Ovary (tissue), 9 donors: Measurements from ENCODE around the gene SPOPL. TPM values are rescaled to one million over a fixed set of nuclear protein-coding genes. Genes with fewer than 3 reads are reported as not detected.

Experiments used
- DNase-seq, 5 donors: peaks; one replicate each; pipeline ENCODE4 v3.0.0-alpha.2; 2019 to 2020
- H3K27ac ChIP-seq, 2 donors: fragments of 200-600 bp; one replicate each; pipeline versions ENCODE4 v1.5.1 to v1.8.0; 2019 to 2022
- H3K27me3 ChIP-seq: fragments of 200-600 bp; one replicate; pipeline ENCODE4 v1.8.0; 2022
- H3K36me3 ChIP-seq: fragments of 200-600 bp; sonication (generic); one replicate; pipeline ENCODE4 v1.5.1; 2019
- H3K4me1 ChIP-seq: one replicate; pipeline ENCODE4 v1.8.1; 2013; ENCODE audit warnings: mild to moderate bottlenecking, moderate library complexity; ENCODE audit not compliant: insufficient read depth
- H3K4me3 ChIP-seq: fragments of 200-600 bp; sonication (generic); one replicate; pipeline ENCODE4 v1.5.1; 2017
- H3K9me3 ChIP-seq, 2 donors: fragments of 200-600 bp in 1 of 2; sonication (generic) in 1 of 2; one replicate each; pipeline versions ENCODE4 v1.5.1 to v1.8.1; 2013 to 2019; ENCODE audit warnings: mild to moderate bottlenecking in 1 of 2, moderate library complexity in 1 of 2
- EP300 ChIP-seq: sonication (generic); formaldehyde crosslinking; IDR thresholded peaks from one replicate; pipeline ENCODE4 v1.6.1; 2017; ENCODE audit warnings: antibody characterized with exemption
- POLR2A ChIP-seq: fragments of 450-650 bp; IDR thresholded peaks from one replicate; pipeline ENCODE4 v1.6.1; 2017; ENCODE audit warnings: antibody characterized with exemption, mild to moderate bottlenecking, moderate library complexity
- WGBS, 3 donors: extraction: QIAGEN DNeasy Blood & Tissue Kit in 1 of 3; methylation state at CpG; one replicate each; pipeline versions ENCODE4 v1.1.5 to v1.1.7; 2013 to 2017; 5-methylcytosine and 5-hydroxymethylcytosine counted together
- intact Hi-C, 4 donors: fragments of 100-400 bp; cut with DNase I; formaldehyde crosslinking; loops; one replicate each; pipeline versions ENCODE4 v1.11.0 to v1.15.1; 2022 to 2023
- polyA plus RNA-seq, 2 donors: library from polyadenylated mRNA; stranded (reverse); fragments of 200-250 nt in 1 of 2; fragments of 350-450 nt in 1 of 2; fragmentation: Illumina TruSeq in 1 of 2; extraction: RNeasy Lipid Tissue Mini Kit (QIAGEN cat#74804) in 1 of 2; gene quantifications; one replicate each; pipeline ENCODE4 v1.2.3, GENCODE V29; 2013 to 2014
- total RNA-seq, 7 donors: library from RNA; depleted of rRNA in 2 of 7; stranded (reverse); fragments of >200 nt in 2 of 7; fragmentation: NEBNext Ultra II Directional in 3 of 7; extraction: Animal tissue kit (Norgen Biotek cat#: 25700) in 3 of 7; gene quantifications; one replicate each; pipeline versions ENCODE4 v1.1.0 to v1.2.4, GENCODE V29; 2016 to 2023
- TF ChIP-seq, protein P1 (sequence below), 3 donors: fragments of 450-650 bp in 2 of 3; fragments of 200-600 bp in 1 of 3; IDR thresholded peaks; one replicate each; pipeline versions ENCODE4 v1.5.1 to v1.8.0; 2016 to 2022; ENCODE audit warnings: antibody characterized with exemption in 3 of 3, mild to moderate bottlenecking in 1 of 3
- donor health status: DM: no; HTN: no; CAD: no; lungs with moderate emphysema.
- donor health status: DM: no; HTN: no; CAD: no.
- donor health status: Bipolar disorder and iron deficiency.
- donor health status: DM: yes; HTN: yes; CAD: no.
- donor health status: DM: no; HTN: no; CAD: no.
- donor health status: DM: yes; HTN: yes; CAD: no.

The SPOPL gene
- total and polyA plus RNA-seq, 9 donors = 10.9 to 30.9 (median 23.6) TPM

DNA sequence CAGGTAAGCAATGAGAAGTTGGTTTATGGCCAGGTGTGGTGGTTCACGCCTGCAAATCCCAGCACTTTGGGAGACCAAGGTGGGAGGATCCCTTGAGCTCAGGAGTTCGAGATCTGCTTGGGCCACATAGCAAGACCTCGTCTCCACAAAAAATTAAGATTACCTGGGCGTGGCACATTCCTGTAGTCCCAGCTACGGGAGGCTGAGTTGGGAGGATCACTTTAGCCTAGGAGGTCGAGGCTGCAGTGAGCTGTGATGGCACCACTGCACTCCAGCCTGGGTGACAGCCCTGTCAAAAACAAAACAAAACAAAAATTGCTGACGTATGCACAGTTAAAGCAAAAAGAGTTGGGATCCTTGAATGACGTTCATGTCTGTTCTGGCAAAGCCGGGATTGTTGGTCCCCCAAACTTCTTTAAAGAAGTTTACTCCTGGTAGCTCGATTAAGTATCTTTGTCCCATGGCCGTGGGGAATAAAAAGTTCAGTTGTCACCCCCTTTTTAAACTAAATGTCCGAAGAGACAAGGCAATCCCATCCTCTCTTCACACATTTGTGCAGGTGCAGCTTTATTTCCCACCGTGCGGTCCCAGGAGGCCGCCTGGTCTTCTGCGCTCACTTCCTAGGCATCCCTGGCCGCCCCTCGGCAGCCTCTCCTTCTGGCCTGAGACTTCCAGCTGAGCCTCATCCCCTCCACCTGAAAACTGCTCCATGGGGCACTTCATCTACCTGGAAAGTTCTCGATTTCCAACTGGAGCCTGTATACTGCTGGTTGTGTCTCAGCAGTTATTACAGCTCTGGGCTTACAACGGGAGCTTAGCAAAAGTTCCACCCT, 762 bp upstream of the SPOPL start:
- peak in 2 of 5 donors; percentile 34 to 52 for DNase-seq
- intact Hi-C loops = no loop called here
- Histone ChIP-seq H3K27ac (peak overlapping the region; percentile 92 to 97), H3K4me1 (peaks cover 4% of the 10 kb centered on the region), H3K27me3 (no peaks in the 10 kb centered on the region), H3K9me3 (no peaks in the 10 kb centered on the region), H3K36me3 (no peaks in the 10 kb centered on the region), H3K4me3 (peak overlapping the region; percentile 96)
- 33 to 35% (median 33%) methylated on average over 20 of the region's 20 CpGs for WGBS, 3 donors
- TF ChIP-seq, protein P1, sequence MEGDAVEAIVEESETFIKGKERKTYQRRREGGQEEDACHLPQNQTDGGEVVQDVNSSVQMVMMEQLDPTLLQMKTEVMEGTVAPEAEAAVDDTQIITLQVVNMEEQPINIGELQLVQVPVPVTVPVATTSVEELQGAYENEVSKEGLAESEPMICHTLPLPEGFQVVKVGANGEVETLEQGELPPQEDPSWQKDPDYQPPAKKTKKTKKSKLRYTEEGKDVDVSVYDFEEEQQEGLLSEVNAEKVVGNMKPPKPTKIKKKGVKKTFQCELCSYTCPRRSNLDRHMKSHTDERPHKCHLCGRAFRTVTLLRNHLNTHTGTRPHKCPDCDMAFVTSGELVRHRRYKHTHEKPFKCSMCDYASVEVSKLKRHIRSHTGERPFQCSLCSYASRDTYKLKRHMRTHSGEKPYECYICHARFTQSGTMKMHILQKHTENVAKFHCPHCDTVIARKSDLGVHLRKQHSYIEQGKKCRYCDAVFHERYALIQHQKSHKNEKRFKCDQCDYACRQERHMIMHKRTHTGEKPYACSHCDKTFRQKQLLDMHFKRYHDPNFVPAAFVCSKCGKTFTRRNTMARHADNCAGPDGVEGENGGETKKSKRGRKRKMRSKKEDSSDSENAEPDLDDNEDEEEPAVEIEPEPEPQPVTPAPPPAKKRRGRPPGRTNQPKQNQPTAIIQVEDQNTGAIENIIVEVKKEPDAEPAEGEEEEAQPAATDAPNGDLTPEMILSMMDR (IDR thresholded peaks at IDR 0.05) = no peak

DNA sequence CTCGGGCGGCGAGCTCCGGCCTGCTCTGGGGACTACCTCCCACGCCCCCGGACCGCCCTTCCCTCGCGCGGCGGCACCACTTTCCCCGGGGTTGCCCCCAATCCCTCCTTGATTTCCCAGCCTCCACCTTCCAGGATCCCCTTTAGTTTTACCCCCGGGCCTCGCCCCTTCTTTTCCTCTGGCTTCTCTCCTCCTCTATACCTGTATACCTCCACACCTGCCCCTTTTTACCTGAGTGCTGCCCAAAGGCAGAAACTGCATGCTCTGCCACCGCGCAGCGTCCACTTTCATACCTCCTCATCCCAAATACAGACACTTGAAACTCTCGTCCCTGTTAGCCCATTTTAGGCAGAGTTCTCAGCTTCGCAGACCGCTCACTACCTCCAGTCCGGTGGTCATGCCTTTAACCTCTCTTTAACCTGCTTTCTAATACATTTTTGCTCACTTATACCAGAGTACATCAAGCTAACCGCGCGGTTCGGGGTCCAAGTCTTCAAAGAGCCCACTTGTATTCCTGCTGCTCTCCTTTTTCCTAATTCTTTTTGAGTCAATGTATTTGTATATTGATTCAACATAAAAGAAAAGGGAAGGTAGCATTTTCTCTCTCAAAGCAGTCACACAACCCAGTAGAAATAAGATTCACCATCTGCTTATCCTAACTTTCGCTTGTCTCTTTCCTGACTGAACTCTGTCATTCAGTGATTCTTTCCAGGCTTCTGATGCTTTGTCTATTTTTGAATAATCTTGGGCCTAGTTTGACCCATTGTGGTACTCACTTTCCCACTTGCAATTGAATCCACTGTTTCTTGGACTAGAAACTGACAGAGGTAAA, 901 bp downstream of the SPOPL start:
- DNase-seq = peak in 1 of 5 donors; percentile 25
- no peaks in the 10 kb centered on the region for H3K36me3 ChIP-seq
- H3K4me3 ChIP-seq = peak overlapping the region; percentile 96
- H3K9me3 ChIP-seq = no peaks in the 10 kb centered on the region
- no peaks in the 10 kb centered on the region for H3K27me3 ChIP-seq
- TF ChIP-seq EP300 (no peak), POLR2A (no peak)
- TF ChIP-seq, protein P1 (IDR thresholded peaks at IDR 0.05) = no peak
- WGBS, 3 donors = 1 to 2% (median 2%) methylated on average over 26 of the region's 26 CpGs
- peaks cover 5% of the 10 kb centered on the region for H3K4me1 ChIP-seq
- H3K27ac ChIP-seq = peak overlapping the region; percentile 92 to 97
- intact Hi-C loops = no loop called here

DNA sequence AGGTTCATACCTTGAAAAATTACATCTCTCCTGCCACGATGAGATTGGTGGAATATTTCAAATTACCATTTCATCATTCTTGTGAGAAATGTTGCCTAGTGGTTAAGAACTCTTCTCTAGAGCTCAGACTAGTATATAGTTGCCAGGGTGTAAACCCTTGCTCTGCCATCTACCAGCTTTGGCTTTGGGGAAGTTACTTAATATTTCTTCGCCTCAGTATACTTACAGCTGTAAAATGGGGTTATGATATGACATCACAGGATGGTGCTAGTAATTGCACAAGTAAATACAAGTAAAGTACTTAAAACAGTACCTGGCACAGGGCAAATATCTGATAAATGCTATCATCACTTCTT, 1.5 kb downstream of the SPOPL start:
- Histone ChIP-seq H3K4me3 (peak overlapping the region; percentile 96), H3K36me3 (no peaks in the 10 kb centered on the region), H3K27me3 (no peaks in the 10 kb centered on the region), H3K4me1 (peaks cover 5% of the 10 kb centered on the region), H3K27ac (peak overlapping the region in 1 of 2 donors; percentile 92), H3K9me3 (no peaks in the 10 kb centered on the region)
- 49 to 50% (median 50%) methylated on average over 2 of the region's 2 CpGs for WGBS, 3 donors
- no peak for DNase-seq
- no peak for TF ChIP-seq POLR2A
- TF ChIP-seq, protein P1 (IDR thresholded peaks at IDR 0.05) = no peak
- TF ChIP-seq EP300 = no peak
- intact Hi-C loops = no loop called here

DNA sequence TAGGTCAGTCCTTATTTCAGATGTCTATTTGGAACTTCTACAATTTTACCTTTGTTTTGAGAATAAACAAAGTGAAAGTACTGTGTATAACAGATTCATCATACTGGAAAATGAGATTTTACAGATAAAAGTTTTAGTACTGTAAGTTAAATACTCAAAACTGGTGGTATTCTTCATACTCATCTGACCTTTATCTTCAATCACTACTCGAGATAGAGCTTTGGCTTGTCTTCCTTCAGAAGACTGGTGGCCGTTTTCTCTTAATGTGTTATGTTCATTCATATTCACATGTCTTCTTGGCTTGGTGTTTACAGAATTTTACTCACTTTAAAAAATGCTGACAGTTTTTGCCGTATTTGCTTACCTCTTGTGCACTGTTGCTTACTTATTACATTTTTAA, 2.1 kb downstream of the SPOPL start:
- no peak overlapping the region for H3K27ac ChIP-seq
- intact Hi-C loops = no loop called here
- H3K4me1 ChIP-seq = peaks cover 5% of the 10 kb centered on the region
- 19 to 22% (median 19%) methylated on average over 3 of the region's 3 CpGs for WGBS, 3 donors
- no peak for TF ChIP-seq POLR2A
- no peaks in the 10 kb centered on the region for H3K27me3 ChIP-seq
- H3K4me3 ChIP-seq = peak overlapping the region; percentile 96
- no peaks in the 10 kb centered on the region for H3K9me3 ChIP-seq
- H3K36me3 ChIP-seq = no peaks in the 10 kb centered on the region
- DNase-seq = no peak

- H3K4me3 ChIP-seq = no peak overlapping the region
- intact Hi-C loops = no loop called here
Measured at GRCh38 chr2:138504092-138504491, 2.5 kb downstream of the SPOPL start.

More at GRCh38 chr2:138504092-138504491, 2.5 kb downstream of the SPOPL start:
- no peaks in the 10 kb centered on the region for H3K27me3 ChIP-seq
- no peak for DNase-seq
- no peaks in the 10 kb centered on the region for H3K36me3 ChIP-seq
- H3K4me1 ChIP-seq = peaks cover 5% of the 10 kb centered on the region
- no peak overlapping the region for H3K27ac ChIP-seq
- TF ChIP-seq, protein P1 (IDR thresholded peaks at IDR 0.05) = no peak
- TF ChIP-seq POLR2A = no peak
- no peak for TF ChIP-seq EP300
- no peaks in the 10 kb centered on the region for H3K9me3 ChIP-seq
